ENCODE results near the gene HMCN2.

DNA sequence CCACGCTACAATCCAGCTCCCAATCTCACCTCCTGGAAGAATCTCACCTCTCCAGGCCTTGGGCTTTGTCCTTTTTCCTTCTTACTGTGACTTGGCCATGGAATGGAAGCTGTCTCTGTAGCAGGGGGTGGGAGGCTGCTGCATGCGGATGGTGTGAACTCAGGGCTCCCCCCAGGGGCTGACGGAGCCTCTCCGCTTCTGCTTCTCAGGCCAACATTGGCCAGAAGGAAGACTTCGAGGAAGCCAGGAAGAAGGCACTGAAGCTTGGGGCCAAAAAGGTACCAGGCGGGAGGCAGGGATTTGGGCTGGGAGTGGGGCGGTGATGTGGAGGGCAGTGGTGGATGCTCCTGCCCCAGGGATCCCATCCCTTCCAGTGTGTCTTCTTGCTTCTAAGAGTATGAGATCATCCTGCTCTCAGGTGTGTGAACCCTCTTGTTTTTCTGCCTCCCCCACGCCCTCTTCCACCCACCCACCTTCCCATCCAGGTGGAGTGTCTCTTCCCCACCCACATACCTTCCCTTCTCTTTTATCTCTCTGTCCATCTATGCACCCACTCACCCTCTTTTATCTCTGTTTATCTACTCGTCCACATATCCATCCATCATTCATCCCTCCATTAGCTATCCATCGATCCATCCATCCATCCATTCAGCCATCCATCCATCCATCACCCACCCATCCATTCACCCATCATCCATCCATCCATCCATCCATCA, 188.7 kb downstream of the HMCN2 start:
- TF ChIP-seq EP300 (IDR thresholded peaks at IDR 0.05) (no peak), POLR2A (IDR thresholded peaks at IDR 0.05) (no peak), CTCF (IDR thresholded peaks at IDR 0.05) (no peak), POLR2AphosphoS5 (IDR thresholded peaks at IDR 0.05) (no peak)

All from stomach (tissue), 4 donors.